Adipose tissue (tissue), 3 donors: ENCODE results near the gene NTN1. TPM values are rescaled to one million over a fixed set of nuclear protein-coding genes. Genes with fewer than 3 reads are reported as not detected.

Experiments used
- H3K27ac ChIP-seq: one replicate; pipeline ENCODE4 v1.5.1; 2013; ENCODE audit warnings: low read depth, low read length
- WGBS, 3 donors: extraction: QIAGEN DNeasy Blood & Tissue Kit; methylation state at CpG; one replicate each; pipeline ENCODE4 v1.1.7; 2013; 5-methylcytosine and 5-hydroxymethylcytosine counted together
- polyA plus RNA-seq, 3 donors: library from polyadenylated mRNA; stranded (reverse); fragments of 200-250 nt; gene quantifications; one replicate each; pipeline ENCODE4 v1.2.3, GENCODE V29; 2013
- donor health status: healthy with polysubstance abuse.
- donor health status: Bipolar disorder and iron deficiency.
- donor health status: healthy.

The NTN1 gene
- polyA plus RNA-seq, 3 donors: 1.6 to 3.7 (median 2.0) TPM

DNA sequence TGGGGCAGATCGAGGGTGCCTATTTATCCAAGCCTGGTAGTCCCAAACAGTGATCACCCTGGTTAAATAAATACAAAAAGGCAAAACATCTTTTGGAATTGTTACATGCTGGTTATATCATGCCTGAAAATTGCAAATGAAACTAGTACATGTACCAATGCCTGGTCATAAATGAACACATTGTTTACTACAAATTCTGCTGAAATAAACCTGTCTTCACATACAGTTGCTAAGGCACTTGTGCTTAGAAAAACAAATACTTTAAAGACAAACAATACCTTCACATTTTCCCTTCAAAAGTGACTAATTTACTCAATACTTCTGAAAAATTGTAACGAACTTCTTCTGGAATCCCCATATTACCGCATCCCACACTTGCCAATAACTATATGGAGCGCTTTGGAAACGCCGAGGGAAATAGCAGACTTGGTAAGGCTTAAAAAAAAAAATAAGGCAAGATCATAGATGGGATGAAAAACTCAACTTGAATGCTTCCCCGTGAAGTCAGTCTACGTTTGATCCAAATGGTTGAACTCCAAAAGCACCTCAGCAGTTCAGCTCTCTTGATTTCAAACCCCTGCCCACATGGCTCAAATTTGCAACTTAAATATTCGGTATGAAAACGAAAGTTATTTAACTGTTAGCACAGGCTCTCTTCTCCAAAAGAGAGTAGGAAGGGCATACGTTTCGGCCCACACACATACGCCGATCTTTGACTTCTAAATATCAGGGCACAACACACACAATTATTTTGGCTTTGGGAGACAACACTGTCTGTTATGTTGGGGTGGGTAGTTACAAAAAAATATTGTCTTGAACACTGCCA is 264.5 kb downstream of the NTN1 start:
- WGBS, 3 donors: 82 to 89% (median 85%) methylated on average over 14 of the region's 14 CpGs
- H3K27ac ChIP-seq: no peak overlapping the region

DNA sequence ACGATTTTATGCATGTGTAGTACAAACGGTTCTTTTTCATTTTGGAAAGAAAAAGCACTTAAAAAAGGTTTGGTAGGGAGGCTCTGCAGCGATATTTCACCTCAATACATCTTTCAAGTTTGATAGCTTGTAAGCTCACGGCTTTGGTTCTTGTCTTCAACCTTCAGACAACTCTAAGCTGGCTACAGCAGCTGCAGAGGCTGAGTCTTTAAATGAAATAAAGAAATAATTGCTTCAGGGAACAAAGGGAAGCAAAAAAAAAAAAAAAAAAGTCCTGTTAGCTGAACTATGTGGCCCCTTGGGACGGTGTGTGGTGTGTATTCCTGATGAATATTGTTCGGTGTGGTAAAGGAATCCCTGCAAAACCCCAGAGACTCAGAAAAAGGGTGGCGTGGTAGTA is 265.1 kb downstream of the NTN1 start:
- WGBS, 3 donors: 66 to 83% (median 68%) methylated on average over 7 of the region's 7 CpGs
- no peak overlapping the region for H3K27ac ChIP-seq

DNA sequence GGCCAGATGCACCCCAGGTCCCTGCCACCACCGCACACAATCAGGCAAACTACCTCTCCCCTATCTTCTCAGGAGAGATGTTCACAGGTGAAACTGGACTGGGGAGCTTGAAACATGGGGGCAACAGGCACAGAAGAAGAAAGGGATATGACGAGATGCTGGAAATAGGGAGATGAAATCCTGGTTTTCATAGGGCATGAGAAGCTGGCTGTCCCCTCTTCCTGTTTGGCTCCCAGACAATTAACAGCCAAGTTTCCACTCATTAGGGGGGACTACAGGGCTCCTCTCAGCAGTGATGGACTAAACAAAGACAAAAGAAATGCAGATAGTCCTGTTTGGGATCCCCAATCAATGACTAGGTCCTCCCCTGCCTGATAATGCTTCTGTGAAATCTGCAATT is 266.0 kb downstream of the NTN1 start:
- H3K27ac ChIP-seq: no peak overlapping the region
- 93 to 96% (median 94%) methylated on average over 2 of the region's 2 CpGs for WGBS, 3 donors

DNA sequence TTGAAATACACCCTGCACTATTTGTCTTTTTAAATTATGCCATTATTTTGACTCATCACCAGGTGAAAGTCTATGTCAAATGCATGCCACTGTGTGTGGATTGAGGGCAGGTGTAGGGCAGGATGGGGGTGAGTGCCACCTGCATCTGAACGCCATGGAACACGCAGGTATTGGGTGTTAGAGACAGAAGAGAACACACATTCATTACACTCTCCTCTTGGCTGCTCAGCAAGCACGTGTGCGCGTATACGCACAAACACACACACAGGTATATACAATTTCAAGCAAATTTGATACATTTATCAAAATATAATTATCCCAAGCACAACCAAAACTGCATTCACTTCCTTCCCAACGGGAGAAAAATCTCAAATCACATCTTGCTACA is 268.9 kb downstream of the NTN1 start:
- H3K27ac ChIP-seq: no peak overlapping the region
- WGBS, 3 donors: 74 to 90% (median 89%) methylated on average over 7 of the region's 7 CpGs

DNA sequence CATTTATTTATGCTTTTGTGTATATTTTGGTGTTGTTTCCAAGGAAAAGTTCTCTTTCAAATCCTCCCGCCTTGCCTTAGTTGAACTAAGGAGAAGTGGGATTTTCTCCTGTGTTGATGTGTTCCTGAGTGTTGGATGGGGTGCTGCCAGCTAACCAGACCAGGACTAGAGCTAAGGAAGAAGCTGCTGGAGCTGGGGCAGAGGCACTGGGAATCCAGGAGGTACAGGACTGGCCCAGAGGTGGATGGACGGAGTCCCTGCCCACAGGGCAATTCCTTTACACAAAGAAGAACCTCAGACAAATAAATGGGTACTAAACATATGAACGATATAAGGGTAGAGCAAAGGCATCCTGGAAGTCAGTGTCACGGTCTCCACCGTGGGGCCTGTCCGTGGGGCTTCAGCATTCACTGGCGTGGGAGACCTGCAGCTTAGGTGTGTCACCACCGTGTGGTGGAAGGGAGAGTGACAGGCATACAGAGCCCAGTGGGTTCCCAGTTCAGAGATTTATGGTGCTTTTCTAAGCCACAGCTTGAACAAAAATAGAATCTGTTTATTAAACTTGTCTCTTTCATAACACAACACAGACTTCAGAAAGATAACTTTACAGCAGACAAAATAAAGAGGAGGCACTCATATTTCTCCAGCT is 270.7 kb downstream of the NTN1 start:
- WGBS, 3 donors: 40 to 56% (median 53%) methylated on average over 8 of the region's 8 CpGs
- no peak overlapping the region for H3K27ac ChIP-seq

DNA sequence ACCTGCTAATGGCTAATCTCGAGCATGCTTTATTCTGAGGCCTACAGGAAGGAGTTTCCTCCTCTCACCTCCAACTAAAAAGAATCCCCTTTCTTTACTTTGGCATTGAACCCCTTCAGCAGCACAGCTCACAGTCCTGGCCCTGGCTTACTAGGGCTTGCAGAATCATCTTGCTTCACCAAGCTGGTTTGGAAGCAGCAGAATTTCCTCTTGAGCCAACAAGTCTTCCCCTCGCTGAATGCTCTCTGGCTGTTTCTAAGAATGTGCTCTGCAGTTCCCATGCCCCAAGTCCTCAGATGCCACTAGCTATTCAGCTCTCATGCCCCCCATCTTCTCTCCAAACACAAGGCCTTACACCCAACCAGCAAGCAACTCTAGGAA is 271.2 kb downstream of the NTN1 start:
- no peak overlapping the region for H3K27ac ChIP-seq
- WGBS, 3 donors: 61 to 95% (median 66%) methylated on average over 2 of the region's 2 CpGs

Other genes starting within 250 kb of the NTN1 start
- 1 to 10 TPM in 1 of 3 donors, under 1 TPM in 2; 0.30 to 6.4 (median 0.34) TPM for gene MFSD6L, start 222.1 kb upstream of the NTN1 start, polyA plus RNA-seq
- under 1 TPM in 2 of 3 donors, not detected in 1; 0.09 to 0.54 TPM for gene PIK3R6, start 153.8 kb upstream of the NTN1 start, polyA plus RNA-seq
- gene PIK3R5, start 55.8 kb upstream of the NTN1 start, polyA plus RNA-seq: 1 to 10 TPM; 1.2 to 6.9 (median 3.9) TPM